DOHH2 (cell line): ENCODE results near the gene HCCS.

Source experiments
- H3F3A ChIP-seq: fragments of 200-600 bp; sonication (generic), shearing (Covaris generic); 2 replicates; pipeline ENCODE4 v1.6.0; 2016; ENCODE audit warnings: antibody characterized with exemption, mild to moderate bottlenecking; ENCODE audit not compliant: control insufficient read depth, insufficient read depth
- H3K27ac ChIP-seq: fragments of 200-600 bp; sonication (generic); 2 replicates; pipeline ENCODE4 v1.5.1; 2014; ENCODE audit warnings: low read depth, mild to moderate bottlenecking, low read length, moderate library complexity
- H3K27me3 ChIP-seq: fragments of 200-600 bp; sonication (generic); 2 replicates; pipeline ENCODE4 v1.6.1; 2014; ENCODE audit warnings: mild to moderate bottlenecking, low read length, mixed read lengths; ENCODE audit not compliant: control insufficient read depth
- H3K36me3 ChIP-seq: fragments of 200-600 bp; sonication (generic); 2 replicates; pipeline ENCODE4 v1.6.1; 2014; ENCODE audit warnings: mild to moderate bottlenecking, low read length, moderate library complexity, mixed read lengths; ENCODE audit not compliant: control insufficient read depth
- H3K4me1 ChIP-seq: fragments of 200-600 bp; sonication (generic); 2 replicates; pipeline ENCODE4 v1.6.1; 2014; ENCODE audit warnings: mild to moderate bottlenecking, low read length, mixed read lengths; ENCODE audit not compliant: control insufficient read depth
- H3K4me2 ChIP-seq: fragments of 200-600 bp; sonication (generic); 2 replicates; pipeline ENCODE4 v1.6.0; 2014; ENCODE audit warnings: mild to moderate bottlenecking, low read length, moderate library complexity
- H3K4me3 ChIP-seq: fragments of 200-600 bp; sonication (generic); 2 replicates; pipeline ENCODE4 v1.5.1; 2014; ENCODE audit warnings: mild to moderate bottlenecking, low read length, mixed read lengths
- H3K79me2 ChIP-seq: fragments of 200-600 bp; sonication (generic); 2 replicates; pipeline ENCODE4 v1.6.1; 2014; ENCODE audit warnings: mild to moderate bottlenecking, low read length, mixed read lengths; ENCODE audit not compliant: control insufficient read depth
- H3K9me2 ChIP-seq: fragments of 200-600 bp; sonication (generic); replicated peaks from 2 replicates; pipeline ENCODE4 v1.6.1; 2014; ENCODE audit warnings: mild to moderate bottlenecking, low read length, mixed read lengths; ENCODE audit not compliant: control insufficient read depth
- H3K9me3 ChIP-seq: fragments of 200-600 bp; sonication (generic); 2 replicates; pipeline ENCODE4 v1.6.1; 2014; ENCODE audit warnings: antibody characterized with exemption, low read length, mixed read lengths; ENCODE audit not compliant: control insufficient read depth, insufficient read depth
- H4K20me1 ChIP-seq: fragments of 200-600 bp; sonication (generic); 2 replicates; pipeline ENCODE4 v1.6.0; 2014; ENCODE audit warnings: low read depth, mild to moderate bottlenecking, antibody characterized with exemption, low read length, moderate library complexity; ENCODE audit not compliant: control insufficient read depth, insufficient read depth
- EZH2phosphoT487 ChIP-seq: fragments of 200-600 bp; sonication (generic); IDR thresholded peaks from 2 replicates; pipeline ENCODE4 v1.6.1; 2017; ENCODE audit warnings: borderline replicate concordance, mild to moderate bottlenecking, antibody characterized with exemption, low read length, moderate library complexity, mixed read lengths
- TF ChIP-seq, protein P1 (sequence below): fragments of 200-600 bp; sonication (generic); IDR thresholded peaks from one replicate; pipeline ENCODE4 v1.5.1; 2014; ENCODE audit warnings: antibody characterized with exemption, mild to moderate bottlenecking, low read depth, low read length; ENCODE audit not compliant: poor library complexity, severe bottlenecking

The HCCS gene

GRCh38 chrX:11111037-11111851 lies at the start of gene HCCS:
HCCS (plus strand) TSS chrX:11111332; CDS start chrX:11112061, 729 bp downstream.
- TF ChIP-seq, protein P1, sequence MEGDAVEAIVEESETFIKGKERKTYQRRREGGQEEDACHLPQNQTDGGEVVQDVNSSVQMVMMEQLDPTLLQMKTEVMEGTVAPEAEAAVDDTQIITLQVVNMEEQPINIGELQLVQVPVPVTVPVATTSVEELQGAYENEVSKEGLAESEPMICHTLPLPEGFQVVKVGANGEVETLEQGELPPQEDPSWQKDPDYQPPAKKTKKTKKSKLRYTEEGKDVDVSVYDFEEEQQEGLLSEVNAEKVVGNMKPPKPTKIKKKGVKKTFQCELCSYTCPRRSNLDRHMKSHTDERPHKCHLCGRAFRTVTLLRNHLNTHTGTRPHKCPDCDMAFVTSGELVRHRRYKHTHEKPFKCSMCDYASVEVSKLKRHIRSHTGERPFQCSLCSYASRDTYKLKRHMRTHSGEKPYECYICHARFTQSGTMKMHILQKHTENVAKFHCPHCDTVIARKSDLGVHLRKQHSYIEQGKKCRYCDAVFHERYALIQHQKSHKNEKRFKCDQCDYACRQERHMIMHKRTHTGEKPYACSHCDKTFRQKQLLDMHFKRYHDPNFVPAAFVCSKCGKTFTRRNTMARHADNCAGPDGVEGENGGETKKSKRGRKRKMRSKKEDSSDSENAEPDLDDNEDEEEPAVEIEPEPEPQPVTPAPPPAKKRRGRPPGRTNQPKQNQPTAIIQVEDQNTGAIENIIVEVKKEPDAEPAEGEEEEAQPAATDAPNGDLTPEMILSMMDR: no peak
- TF ChIP-seq EZH2phosphoT487: no peak
- H3K4me3 ChIP-seq: peak within 1 kb of the TSS; percentile 85
- peak within 1 kb of the TSS; percentile 77 for H3K4me2 ChIP-seq
- H3K79me2 ChIP-seq: peaks cover 50% of the 10 kb centered on the region
- H3K27ac ChIP-seq: peak within 1 kb of the TSS; percentile 49
- peaks cover 5% of the 10 kb centered on the region; the same call in 1 of the 2 replicates for H3K9me3 ChIP-seq
- H4K20me1 ChIP-seq: no peaks in the 10 kb centered on the region
- H3F3A ChIP-seq: no peaks in the 10 kb centered on the region
- H3K27me3 ChIP-seq: no peaks in the 10 kb centered on the region
- no peaks in the 10 kb centered on the region for H3K9me2 ChIP-seq
- H3K36me3 ChIP-seq: peaks cover 37% of the 10 kb centered on the region
- peaks cover 29% of the 10 kb centered on the region for H3K4me1 ChIP-seq

DNA sequence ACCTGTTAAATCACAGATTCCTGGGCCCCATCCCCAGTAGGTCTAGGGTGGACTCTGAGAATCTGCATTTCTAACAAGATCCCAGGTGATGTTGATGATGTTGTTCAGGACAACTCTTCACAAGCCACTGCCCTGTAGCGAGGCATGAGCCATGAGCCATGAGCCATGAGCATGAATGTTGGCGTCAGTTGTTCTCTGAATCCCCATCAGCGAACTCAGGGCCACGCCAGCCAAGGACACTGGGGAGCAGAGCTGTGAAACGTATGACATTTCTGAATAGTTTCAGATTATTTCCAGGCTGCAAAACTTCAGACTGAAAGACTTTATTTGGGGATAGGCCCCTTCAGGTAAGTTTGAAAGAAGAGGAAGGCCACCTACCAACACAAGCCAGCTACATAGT lies 46.9 kb upstream of the HCCS start:
- H3K4me3 ChIP-seq: no peak overlapping the region
- no peaks in the 10 kb centered on the region for H3K36me3 ChIP-seq
- TF ChIP-seq EZH2phosphoT487: no peak
- TF ChIP-seq, protein P1: no peak
- H3K79me2 ChIP-seq: no peaks in the 10 kb centered on the region
- no peaks in the 10 kb centered on the region for H3F3A ChIP-seq
- H4K20me1 ChIP-seq: no peaks in the 10 kb centered on the region
- H3K27me3 ChIP-seq: no peaks in the 10 kb centered on the region
- no peaks in the 10 kb centered on the region for H3K9me2 ChIP-seq
- no peak overlapping the region for H3K4me2 ChIP-seq
- no peaks in the 10 kb centered on the region for H3K4me1 ChIP-seq
- H3K9me3 ChIP-seq: no peaks in the 10 kb centered on the region
- H3K27ac ChIP-seq: no peak overlapping the region

GRCh38 chrX:11064851-11065600 lies 46.1 kb upstream of the HCCS start:
- no peak overlapping the region for H3K27ac ChIP-seq
- H3F3A ChIP-seq: no peaks in the 10 kb centered on the region
- no peaks in the 10 kb centered on the region for H3K9me2 ChIP-seq
- H3K27me3 ChIP-seq: no peaks in the 10 kb centered on the region
- H3K36me3 ChIP-seq: no peaks in the 10 kb centered on the region
- no peaks in the 10 kb centered on the region for H3K4me1 ChIP-seq
- H3K4me3 ChIP-seq: no peak overlapping the region
- H3K4me2 ChIP-seq: no peak overlapping the region
- TF ChIP-seq, protein P1: no peak
- no peak for TF ChIP-seq EZH2phosphoT487
- no peaks in the 10 kb centered on the region for H4K20me1 ChIP-seq
- H3K79me2 ChIP-seq: no peaks in the 10 kb centered on the region
- no peaks in the 10 kb centered on the region for H3K9me3 ChIP-seq
